Mammary epithelial cell (primary cell): ENCODE data around the gene HSPA12A.

Experiments
- EZH2 ChIP-seq: IDR thresholded peaks from 2 replicates; pipeline ENCODE4 v1.6.1; 2012; ENCODE audit warnings: low read length, inconsistent platforms, borderline replicate concordance
- TF ChIP-seq, protein P1 (sequence below), 2 donors: IDR thresholded peaks in 1 of 2; conservative IDR thresholded peaks in 1 of 2; 2 replicates each; pipeline ENCODE4 v1.5.1; 2011 to 2012; ENCODE audit warnings: inconsistent platforms in 2 of 2, low read length in 2 of 2, mild to moderate bottlenecking in 2 of 2, control low read depth in 1 of 2, low read depth in 1 of 2; ENCODE audit not compliant: insufficient read depth in 1 of 2; ENCODE audit errors: extremely low read depth in 1 of 2

DNA sequence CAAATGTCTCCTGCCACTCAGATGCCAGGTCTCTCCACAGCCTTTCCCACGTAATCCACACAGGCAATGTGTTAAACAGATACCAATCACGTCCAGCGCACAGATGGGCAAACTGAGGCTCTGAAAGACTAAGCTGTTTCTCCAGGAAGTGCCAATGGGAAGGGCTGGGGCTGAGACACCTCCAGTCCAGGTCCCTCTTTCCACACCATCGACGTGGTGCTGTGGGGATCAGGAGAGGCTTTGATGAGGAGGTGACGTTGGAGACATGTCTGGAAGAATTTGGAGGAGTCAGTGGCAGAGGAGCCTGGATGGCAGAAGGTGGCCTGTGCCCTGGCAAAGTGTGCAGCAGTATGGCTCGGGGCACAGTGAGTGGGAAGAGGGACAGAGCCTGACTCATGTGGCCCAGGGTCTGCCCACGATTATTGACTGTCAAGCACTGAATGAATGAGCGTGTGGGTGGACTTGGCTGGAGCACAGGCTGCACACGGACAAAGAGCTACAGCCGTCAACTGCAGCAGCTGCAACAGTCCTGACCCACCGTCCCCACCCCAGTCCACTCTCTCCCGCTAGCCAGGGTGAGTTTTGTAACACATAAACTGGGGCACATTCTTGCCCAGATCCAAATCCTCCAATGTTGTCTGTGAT, 40.8 kb upstream of the HSPA12A start:
- TF ChIP-seq, protein P1, sequence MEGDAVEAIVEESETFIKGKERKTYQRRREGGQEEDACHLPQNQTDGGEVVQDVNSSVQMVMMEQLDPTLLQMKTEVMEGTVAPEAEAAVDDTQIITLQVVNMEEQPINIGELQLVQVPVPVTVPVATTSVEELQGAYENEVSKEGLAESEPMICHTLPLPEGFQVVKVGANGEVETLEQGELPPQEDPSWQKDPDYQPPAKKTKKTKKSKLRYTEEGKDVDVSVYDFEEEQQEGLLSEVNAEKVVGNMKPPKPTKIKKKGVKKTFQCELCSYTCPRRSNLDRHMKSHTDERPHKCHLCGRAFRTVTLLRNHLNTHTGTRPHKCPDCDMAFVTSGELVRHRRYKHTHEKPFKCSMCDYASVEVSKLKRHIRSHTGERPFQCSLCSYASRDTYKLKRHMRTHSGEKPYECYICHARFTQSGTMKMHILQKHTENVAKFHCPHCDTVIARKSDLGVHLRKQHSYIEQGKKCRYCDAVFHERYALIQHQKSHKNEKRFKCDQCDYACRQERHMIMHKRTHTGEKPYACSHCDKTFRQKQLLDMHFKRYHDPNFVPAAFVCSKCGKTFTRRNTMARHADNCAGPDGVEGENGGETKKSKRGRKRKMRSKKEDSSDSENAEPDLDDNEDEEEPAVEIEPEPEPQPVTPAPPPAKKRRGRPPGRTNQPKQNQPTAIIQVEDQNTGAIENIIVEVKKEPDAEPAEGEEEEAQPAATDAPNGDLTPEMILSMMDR (conservative IDR thresholded peaks at IDR 0.05 in 1 of 2, IDR thresholded peaks at IDR 0.05 in 1 of 2; ENCODE audit: extremely low read depth in 1 of 2, insufficient read depth in 1 of 2, low read depth in 1 of 2, low read length in 2 of 2): no peak
- no peak for TF ChIP-seq EZH2
